ENCODE data around the gene MYOZ2. TPM values are rescaled to one million over a fixed set of nuclear protein-coding genes. Genes with fewer than 3 reads are reported as not detected.
"Not testable (repeated sequence)": the region's sequence is repeated elsewhere in the genome, so short reads cannot be mapped to it uniquely, and the experiment has no call there.

The MYOZ2 gene
- total RNA-seq, 4 donors from 2014 or later = 0.20 to 2.3 (median 0.78) TPM

DNA sequence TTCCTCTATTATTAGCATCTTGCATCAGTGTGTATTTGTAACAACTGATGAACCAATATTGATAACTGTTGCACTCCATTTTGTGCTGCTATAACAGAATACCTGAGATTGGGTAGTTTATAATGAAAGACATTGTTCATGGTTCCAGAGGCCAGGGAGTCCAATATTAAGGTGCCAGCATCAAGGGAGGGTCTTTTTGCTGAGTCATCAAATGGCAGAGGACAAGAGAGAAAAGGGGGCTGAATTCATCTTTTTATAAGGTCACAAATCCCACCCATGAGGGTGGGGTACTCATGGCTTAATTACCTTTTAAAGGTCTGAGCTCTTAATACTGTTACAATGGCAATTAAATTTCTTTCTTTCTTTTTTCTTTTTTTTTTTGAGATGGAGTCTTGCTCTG lies 7.2 kb downstream of the MYOZ2 start:
- H3K4me1 ChIP-seq = no peaks in the 10 kb centered on the region
- TF ChIP-seq EP300 (IDR thresholded peaks at IDR 0.05) = no peak
- no peak overlapping the region for H3K27ac ChIP-seq
- ATAC-seq = no peak
- H3K27me3 ChIP-seq = no peaks in the 10 kb centered on the region
- H3K36me3 ChIP-seq = no peaks in the 10 kb centered on the region
- H3K4me3 ChIP-seq = no peak overlapping the region
- H3K9me3 ChIP-seq = no peaks in the 10 kb centered on the region

DNA sequence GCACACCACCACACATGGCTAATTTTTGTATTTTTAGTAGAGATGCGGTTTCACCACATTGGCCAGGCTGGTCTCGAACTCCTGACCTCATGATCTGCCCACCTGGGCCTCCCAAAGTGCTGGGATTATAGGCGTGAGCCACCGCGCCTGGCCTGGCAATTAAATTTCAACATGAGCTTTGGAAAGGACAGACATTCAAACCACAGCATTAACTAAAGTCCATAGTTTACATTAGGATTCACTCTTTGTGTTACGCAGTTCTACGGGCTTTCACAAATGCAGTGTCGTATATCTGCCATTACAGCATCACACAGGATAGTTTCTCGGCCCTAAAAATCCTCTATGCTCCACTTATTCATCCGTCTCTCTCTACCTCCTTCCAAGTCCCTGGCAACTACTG lies 7.7 kb downstream of the MYOZ2 start:
- not testable (repeated sequence) for H3K9me3 ChIP-seq, ATAC-seq, H3K4me1 ChIP-seq, H3K4me3 ChIP-seq, H3K36me3 ChIP-seq, H3K27me3 ChIP-seq, H3K27ac ChIP-seq
- 89 to 94% methylated on average over 8 of the region's 10 CpGs for WGBS, 2 donors (ENCODE audit: low coverage in 1 of 2)

GRCh38 chr4:119149110-119149509 lies 13.5 kb downstream of the MYOZ2 start:
- TF ChIP-seq CTCF (IDR thresholded peaks at IDR 0.05) = no peak
- TF ChIP-seq POLR2AphosphoS5 (IDR thresholded peaks at IDR 0.05) = no peak
- TF ChIP-seq EP300 (IDR thresholded peaks at IDR 0.05) = no peak
- no peak for TF ChIP-seq POLR2A (IDR thresholded peaks at IDR 0.05)
- Histone ChIP-seq H3K4me1 (no peaks in the 10 kb centered on the region), H3K27ac (no peak overlapping the region), H3K27me3 (no peaks in the 10 kb centered on the region), H3K9me3 (no peaks in the 10 kb centered on the region), H3K4me3 (no peak overlapping the region), H3K36me3 (no peaks in the 10 kb centered on the region)
- 68 to 100% methylated on average over 2 to 7 of the region's 7 CpGs for WGBS, 2 donors (ENCODE audit: low coverage in 1 of 2)
- no peak for ATAC-seq

DNA sequence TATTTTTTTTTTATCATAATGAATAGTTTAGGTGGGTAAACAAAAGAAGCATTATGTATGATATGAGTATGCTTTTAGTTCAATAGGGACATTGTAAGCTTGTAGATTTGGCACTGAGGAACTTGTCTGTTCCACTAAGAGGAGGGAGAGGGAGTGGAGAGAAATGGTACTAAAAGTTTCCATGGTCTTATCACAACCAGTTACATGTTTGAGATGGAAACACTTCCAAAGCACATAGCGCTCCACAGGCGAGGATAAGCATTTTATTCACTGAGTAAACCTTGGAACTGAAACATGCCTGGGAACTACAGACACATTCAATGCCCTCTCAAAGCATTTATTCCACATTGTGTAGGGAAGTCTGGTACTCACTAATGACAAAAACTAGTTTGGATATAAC lies 15.5 kb downstream of the MYOZ2 start:
- H3K4me3 ChIP-seq = no peak overlapping the region
- no peak for ATAC-seq
- TF ChIP-seq CTCF (IDR thresholded peaks at IDR 0.05) (no peak), POLR2AphosphoS5 (IDR thresholded peaks at IDR 0.05) (no peak), POLR2A (IDR thresholded peaks at IDR 0.05) (no peak), EP300 (IDR thresholded peaks at IDR 0.05) (no peak)
- WGBS, 2 donors (ENCODE audit: low coverage in 1 of 2) = 72 to 76% methylated on average over 2 of the region's 2 CpGs
- no peaks in the 10 kb centered on the region for H3K36me3 ChIP-seq
- H3K27ac ChIP-seq = no peak overlapping the region
- H3K27me3 ChIP-seq = no peaks in the 10 kb centered on the region
- no peaks in the 10 kb centered on the region for H3K9me3 ChIP-seq
- no peaks in the 10 kb centered on the region for H3K4me1 ChIP-seq

DNA sequence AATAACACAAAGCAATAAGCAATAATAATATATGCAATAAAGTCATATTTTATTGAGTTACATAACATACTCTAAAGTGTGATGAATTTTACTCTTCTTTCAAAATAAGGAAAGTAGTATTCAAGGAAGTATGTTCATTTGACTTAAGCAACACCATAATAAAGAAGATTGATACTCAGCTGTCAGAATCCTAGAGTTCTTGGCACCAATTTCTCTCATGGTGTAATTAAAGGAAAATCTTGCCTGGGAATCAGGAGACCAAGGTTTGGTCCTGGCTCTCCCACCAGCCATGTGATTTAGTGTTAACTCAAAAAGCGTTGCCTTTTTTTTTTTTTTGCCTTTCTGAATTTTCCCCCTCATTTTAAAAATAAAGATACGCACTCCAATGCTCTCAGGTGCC lies 17.1 kb downstream of the MYOZ2 start:
- no peak overlapping the region for H3K27ac ChIP-seq
- H3K27me3 ChIP-seq = no peaks in the 10 kb centered on the region
- no peak overlapping the region for H3K4me3 ChIP-seq
- 90 to 91% methylated on average over 2 of the region's 2 CpGs for WGBS, 2 donors (ENCODE audit: low coverage in 1 of 2)
- no peaks in the 10 kb centered on the region for H3K4me1 ChIP-seq
- no peak for ATAC-seq
- no peaks in the 10 kb centered on the region for H3K9me3 ChIP-seq
- H3K36me3 ChIP-seq = no peaks in the 10 kb centered on the region
- TF ChIP-seq POLR2A (IDR thresholded peaks at IDR 0.05) (no peak), POLR2AphosphoS5 (IDR thresholded peaks at IDR 0.05) (no peak), EP300 (IDR thresholded peaks at IDR 0.05) (no peak), CTCF (IDR thresholded peaks at IDR 0.05) (no peak)

DNA sequence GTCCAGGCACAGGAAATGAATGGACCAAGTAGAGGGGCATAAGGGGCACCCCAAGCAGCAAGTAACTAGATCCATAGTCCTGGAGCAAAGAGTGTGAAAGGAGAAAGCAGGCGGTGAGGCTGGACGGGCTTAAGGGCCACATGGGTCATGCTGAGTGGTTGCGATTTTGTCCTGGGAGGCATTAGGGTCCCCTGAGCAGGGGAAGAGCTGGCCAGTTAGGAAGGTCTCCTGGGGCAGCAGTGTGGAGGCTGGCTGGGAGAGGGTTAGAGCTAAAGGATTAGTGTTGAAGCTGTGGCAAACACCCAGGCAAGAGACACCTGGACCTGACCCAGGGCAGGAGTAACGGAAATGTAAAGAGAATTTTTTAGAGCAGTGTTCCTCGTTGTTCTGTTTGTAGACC lies 26.5 kb downstream of the MYOZ2 start:
- Histone ChIP-seq H3K4me1 (peaks cover 0 to 8% (median 0%) of the 10 kb centered on the region in 3 donors), H3K9me3 (no peaks in the 10 kb centered on the region), H3K4me3 (no peak overlapping the region), H3K27me3 (no peaks in the 10 kb centered on the region), H3K27ac (no peak overlapping the region), H3K36me3 (peaks cover 0 to 3% of the 10 kb centered on the region in 2 donors)
- ATAC-seq = no peak
- WGBS, 2 donors (ENCODE audit: low coverage in 1 of 2) = 86% methylated on average over 1 of the region's 5 CpGs
- TF ChIP-seq CTCF (IDR thresholded peaks at IDR 0.05) (no peak), EP300 (IDR thresholded peaks at IDR 0.05) (no peak), POLR2AphosphoS5 (IDR thresholded peaks at IDR 0.05) (no peak), POLR2A (IDR thresholded peaks at IDR 0.05) (no peak)
